Right ventricle myocardium superior (tissue), 1 donor: ENCODE results near the gene RLN3. TPM values are rescaled to one million over a fixed set of nuclear protein-coding genes. Genes with fewer than 3 reads are reported as not detected.
A peak's percentile ranks its signal among the peaks of the same experiment; 100 is the strongest.

Experiments
- ATAC-seq: fragments of 200-7000 bp; cut with Tn5 transposase; one replicate; pipeline ENCODE4 v1.9.1; 2020; ENCODE audit warnings: mild to moderate bottlenecking; ENCODE audit not compliant: poor library complexity
- DNase-seq: peaks from one replicate; pipeline ENCODE4 v3.0.0-alpha.2; 2020
- intact Hi-C: fragments of 100-400 bp; cut with DNase I; formaldehyde crosslinking; loops from one replicate; pipeline ENCODE4 v1.11.2; 2022
- total RNA-seq: library from RNA; stranded (reverse); fragmentation: NEBNext Ultra II Directional; extraction: Animal tissue kit (Norgen Biotek cat#: 25700); gene quantifications from one replicate; pipeline ENCODE4 v1.2.1, GENCODE V29; 2021
- donor health status: DM: no; HTN: yes; CAD: no; lungs with severe emphysema.

The RLN3 gene
- total RNA-seq, 1 donor from 2014 or later: not detected

DNA sequence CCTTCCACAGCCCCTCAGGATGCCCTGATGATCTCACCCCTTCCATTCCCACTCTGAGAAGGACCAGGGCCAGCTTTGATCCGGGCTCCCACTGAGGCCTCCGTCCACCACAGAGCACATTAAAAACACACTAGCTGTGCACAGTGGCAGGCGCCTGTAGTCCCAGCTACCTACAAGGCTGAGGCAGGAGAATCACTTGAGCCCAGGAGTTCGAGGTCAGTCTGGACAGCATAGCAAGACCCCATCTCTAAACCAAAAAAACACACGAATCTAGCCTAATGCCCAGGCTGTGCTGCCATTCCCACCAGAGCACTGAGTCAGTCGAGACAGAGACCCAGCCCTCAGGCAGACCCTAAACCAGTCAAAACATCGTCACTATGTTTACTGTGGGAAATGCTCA is 35.9 kb upstream of the RLN3 start:
- ATAC-seq: no peak

DNA sequence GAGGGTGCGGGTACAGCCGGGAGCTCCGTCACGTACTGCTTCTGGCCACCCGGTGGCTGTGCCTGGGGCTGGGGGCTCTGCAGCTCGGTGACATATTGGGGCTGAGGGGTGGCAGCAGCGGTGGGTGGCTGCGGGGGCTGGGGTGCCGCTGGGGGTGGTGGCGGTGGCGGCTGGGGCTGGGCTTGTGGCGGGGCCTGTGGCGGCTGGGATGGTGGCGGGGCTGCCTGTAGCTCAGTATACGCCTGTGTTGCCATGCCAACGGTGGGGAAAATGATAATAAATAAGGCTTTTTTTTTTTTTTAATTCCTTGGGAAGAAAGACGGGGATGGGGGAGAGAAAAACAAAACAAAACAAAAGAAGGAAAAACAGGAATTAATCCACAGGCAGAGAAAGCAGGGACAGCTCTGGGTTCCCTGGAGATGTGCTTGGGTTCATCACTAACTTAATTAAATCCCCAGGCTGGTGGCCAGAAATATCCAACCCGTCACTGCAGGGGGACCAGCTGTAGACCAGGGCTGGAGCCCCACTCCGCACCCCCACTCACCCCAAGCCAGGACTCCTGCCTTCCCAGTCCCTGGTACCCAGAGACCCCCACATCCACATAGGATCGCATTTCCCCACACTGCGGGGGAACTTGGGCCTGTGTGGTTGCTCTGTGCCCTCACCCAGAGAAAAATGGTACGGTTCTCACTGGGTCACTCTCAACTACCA is 34.2 kb upstream of the RLN3 start:
- ATAC-seq (no peak), DNase-seq (no peak)
- intact Hi-C loops: no loop called here

More for the DNA sequence above, 35.9 kb upstream of the RLN3 start:
- intact Hi-C loops: no loop called here
- no peak for DNase-seq

GRCh38 chr19:13995017-13995728 is 32.8 kb upstream of the RLN3 start:
- DNase-seq (peak; percentile 74), ATAC-seq (peak; percentile 87)
- intact Hi-C loops: no loop called here

DNA sequence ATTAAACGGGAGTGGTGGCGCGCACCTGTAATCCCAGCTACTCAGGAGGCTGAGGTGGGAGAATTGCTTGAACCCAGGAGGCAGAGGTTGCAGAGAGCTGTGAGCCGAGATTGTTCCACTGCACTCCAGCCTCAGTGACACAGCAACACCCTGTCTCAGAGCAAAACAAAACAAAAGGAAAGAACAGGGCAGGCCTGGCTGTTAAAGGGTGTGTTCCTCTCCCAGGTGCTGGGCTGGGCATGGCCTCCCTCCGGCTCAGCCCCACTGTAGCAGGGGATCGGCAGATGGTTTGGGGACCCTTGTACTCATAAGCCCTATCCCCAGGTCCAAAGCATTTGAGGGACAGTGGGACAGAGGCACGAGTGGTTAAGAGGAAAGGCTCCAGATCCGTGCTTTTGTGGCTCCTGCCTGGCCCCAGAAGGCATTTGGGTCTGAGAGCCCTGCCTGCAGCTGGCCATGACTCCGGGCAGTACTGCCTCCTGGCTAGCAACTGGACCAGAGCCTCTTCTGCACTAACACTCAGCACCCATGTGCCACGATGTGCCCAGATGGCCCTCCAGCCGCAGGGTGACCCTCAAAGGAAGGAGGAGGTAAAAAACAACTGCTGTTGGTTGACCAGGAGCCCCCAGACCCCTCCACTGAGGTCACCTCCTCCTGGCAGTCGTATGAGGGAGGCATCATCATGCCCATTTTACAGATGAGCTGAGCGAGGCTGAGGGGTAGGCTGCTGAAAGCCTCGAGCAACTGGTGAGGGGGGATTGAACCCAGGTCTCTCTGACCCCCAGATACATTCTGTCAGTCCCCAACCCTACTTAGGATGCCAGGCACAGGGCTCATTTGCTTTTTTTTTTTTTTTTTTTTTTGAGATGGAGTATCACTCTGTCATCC is 31.8 kb upstream of the RLN3 start:
- ATAC-seq: no peak
- intact Hi-C loops: no loop called here
- DNase-seq: no peak

DNA sequence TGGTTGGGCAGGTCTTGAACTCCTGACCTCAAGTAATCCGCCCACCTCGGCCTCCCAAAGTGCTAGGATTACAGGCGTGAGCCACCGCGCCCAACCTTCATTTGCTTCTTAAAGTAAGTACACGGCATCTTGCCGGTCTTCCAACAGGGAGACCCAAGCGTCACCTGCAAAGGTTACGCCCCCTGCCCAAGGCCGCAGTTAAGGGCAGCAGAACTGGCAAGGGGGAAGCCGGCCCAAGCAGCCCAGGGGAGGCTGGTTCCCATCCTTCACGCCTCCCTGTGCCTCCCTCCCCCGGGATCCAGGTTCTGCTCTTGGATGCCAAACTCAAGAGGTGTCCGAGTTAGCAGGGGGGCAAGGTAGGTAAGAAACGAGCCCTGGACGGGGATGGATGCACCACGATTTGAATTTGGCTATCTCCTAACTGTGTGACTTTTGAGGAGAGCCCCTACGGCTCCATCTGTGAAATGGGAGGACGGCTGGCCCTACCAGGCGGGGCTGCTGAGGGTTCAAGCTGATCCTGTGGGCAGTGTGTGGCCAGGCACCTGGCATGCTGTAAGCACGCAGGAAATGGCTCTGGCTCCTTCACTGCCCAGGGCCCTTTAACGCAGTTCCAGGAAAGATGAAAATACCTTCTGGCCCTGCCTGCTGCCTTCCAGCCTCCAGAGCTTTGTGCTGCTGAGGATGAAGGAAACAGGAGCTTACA is 30.9 kb upstream of the RLN3 start:
- intact Hi-C loops: no loop called here
- ATAC-seq: no peak
- DNase-seq: no peak

GRCh38 chr19:13997631-13997962 is 30.4 kb upstream of the RLN3 start:
- DNase-seq (no peak), ATAC-seq (no peak)
- intact Hi-C loops: no loop called here

- ATAC-seq (no peak), DNase-seq (no peak)
- intact Hi-C loops: no loop called here
These were observed 29.5 kb upstream of the RLN3 start for GRCh38 chr19:13998426-13998825.

GRCh38 chr19:13999085-13999484 is 28.9 kb upstream of the RLN3 start:
- intact Hi-C loops: no loop called here
- DNase-seq (no peak), ATAC-seq (no peak)

DNA sequence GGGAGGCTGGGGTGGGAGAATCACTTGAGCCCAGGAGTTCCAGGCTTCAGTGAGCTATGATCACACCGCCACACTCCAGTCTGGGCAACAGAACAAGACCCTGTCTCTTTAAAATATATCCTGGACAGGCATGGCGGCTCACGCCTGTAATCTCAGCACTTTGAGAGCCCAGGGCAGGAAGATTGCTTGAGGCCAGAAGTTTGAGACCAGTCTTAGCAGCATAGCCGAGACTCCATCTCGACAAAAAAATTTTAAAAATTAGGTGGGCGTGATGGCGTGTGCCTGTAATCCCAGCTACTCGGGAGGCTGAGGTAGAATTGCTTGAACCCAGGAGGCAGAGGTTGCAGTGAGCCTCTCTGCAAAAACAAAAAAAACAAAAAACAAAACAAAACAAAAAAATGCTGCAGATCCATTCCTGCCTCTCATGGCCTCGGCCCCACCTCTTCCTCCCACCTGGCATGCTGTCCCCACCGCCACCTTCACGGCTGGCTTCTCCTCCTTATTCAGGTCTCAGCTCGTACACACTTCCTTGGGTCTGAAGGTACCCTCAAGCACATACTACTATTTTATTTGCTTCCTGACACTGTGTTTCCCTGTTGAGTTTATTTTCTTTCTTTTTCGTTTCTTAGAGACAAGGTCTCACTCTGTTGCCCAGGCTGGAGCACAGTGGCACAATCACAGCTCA is 27.1 kb upstream of the RLN3 start:
- intact Hi-C loops: no loop called here
- ATAC-seq (no peak), DNase-seq (no peak)

- no peak for DNase-seq
- no peak for ATAC-seq
- intact Hi-C loops: no loop called here
These were observed 25.2 kb upstream of the RLN3 start for GRCh38 chr19:14002571-14003250.

DNA sequence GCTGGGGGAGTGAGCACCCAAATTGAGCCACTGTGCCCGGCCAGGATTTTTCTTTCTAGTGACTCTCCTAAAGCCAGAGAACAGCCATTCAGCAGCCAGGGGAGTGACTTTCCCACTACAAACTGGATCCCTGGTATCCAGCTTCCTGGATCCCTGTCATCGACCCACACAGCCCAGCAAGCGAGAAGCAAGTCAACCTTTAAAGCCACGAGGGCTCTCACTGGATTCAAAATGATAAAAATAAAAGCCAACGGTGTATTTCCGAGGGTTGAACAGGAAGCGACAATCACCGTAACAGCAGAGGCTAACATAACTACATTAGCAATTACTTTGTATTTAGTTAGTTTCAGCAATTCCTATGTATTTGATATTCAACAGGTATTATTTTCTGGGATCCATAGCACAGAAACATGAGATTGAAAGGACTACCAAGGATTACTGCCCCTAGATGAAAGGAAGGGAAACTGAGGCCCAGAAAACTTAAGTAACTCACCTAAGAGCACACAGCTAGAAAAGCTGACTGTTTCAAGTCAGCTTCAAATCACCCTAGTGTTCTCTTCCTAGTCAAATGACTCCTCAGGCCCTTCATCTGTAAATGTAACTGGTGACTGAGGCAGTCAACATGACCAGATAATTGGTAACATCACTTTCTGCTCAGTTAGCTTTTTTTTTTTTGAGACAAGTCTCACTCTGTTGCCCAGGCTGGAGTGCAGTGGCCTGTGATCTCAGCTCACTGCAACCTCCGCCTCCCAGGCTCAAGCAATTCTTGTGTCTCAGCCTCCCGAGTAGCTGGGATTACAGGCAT is 24.5 kb upstream of the RLN3 start:
- intact Hi-C loops: no loop called here
- ATAC-seq (no peak), DNase-seq (no peak)

DNA sequence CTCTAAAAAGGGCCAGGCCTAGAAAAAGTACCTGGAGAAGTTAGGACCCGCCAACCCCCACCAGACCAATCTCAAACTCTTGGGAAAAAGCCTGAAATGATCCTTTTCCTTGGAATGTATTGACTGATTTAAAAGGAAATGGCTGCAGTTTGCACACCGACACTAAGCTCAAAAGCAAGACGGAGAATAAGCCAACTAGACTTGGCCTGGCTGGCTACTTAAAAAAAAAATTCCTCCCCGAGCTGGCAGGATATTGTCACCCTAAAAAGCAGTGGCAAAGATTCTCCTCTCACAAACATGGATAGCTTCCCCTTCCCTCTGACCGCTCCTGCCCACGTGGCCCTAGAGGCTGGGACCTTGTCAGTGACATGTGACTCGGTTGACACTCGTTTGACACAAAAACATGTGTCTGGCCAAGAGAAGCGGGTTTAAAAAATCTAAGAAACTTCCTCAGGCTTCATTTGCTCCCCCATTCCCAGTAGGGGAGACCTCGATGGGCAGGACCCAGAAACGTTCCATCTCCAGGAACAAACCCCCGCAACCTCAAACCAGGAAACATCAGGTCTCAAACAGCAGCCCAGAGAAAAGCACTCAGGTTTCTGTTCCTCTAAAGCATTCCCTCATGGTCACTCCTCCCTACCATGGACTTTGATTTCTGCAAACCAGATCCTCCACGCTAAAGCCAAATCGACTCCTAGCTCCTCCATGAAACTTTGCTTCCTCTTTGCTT is 23.2 kb upstream of the RLN3 start:
- ATAC-seq (peak; percentile 13), DNase-seq (peak; percentile 75)
- intact Hi-C loops: no loop called here

- ATAC-seq (peak; percentile 69), DNase-seq (peak; percentile 95)
- intact Hi-C loops: no loop called here
These were observed 22.4 kb upstream of the RLN3 start for GRCh38 chr19:14005349-14006084.

GRCh38 chr19:14006085-14006765 is 21.7 kb upstream of the RLN3 start, which contains the start of gene RFX1:
TSS of gene RFX1 (minus strand) at chr19:14006320. CDS start at chr19:13993843, 12,477 bp downstream.
- peak; percentile 88 for ATAC-seq
- intact Hi-C loops: no loop called here
- DNase-seq: peak; percentile 100
